GM12878 (cell line): ENCODE data around the gene GSG1L2. TPM values are rescaled to one million over a fixed set of nuclear protein-coding genes. Genes with fewer than 3 reads are reported as not detected.

ENCODE experiments used
- ATAC-seq: fragments of 200-7000 bp; cut with Tn5 transposase; 3 replicates; pipeline ENCODE4 v1.9.1; 2020; ENCODE audit warnings: mild to moderate bottlenecking, moderate library complexity
- BruUV-seq: library from RNA; stranded (reverse); fragments of 400-500 nt; replicated peaks from 2 replicates; lab custom pipeline; 2021; lab: Mats Ljungman, UMichigan
- CTCF ChIA-PET: fragments of 300-600 bp; sonication (Branson Sonifier 250); formaldehyde crosslinking; extraction: SDS; loops from one replicate; lab custom pipeline; 2021; ENCODE audit warnings: inconsistent platforms; lab: Yijun Ruan, JAX
- POLR2A ChIA-PET: fragments of 350-600 bp; formaldehyde crosslinking; extraction: SDS; loops from one replicate; lab custom pipeline; 2021; ENCODE audit warnings: inconsistent platforms; lab: Charles Lee
- RAD21 ChIA-PET: fragments of 300-600 bp; sonication (Branson Sonifier 250); formaldehyde crosslinking; loops from one replicate; lab custom pipeline; 2023; ENCODE audit warnings: antibody characterized with exemption; ENCODE audit not compliant: unreplicated experiment; lab: Charles Lee
- SMC1A ChIA-PET: fragments of 300-600 bp; sonication (Branson Sonifier 250); formaldehyde crosslinking; loops from one replicate; lab custom pipeline; 2023; ENCODE audit not compliant: unreplicated experiment, uncharacterized antibody; lab: Charles Lee
- DNase-seq: peaks from one replicate; pipeline ENCODE4 v3.0.0-alpha.2; 2011; ENCODE audit warnings: low read depth, low spot score
- FAIRE-seq: peaks from 3 replicates; lab custom pipeline; 2011; peaks lifted over from hg19 to GRCh38; lab: Jason Lieb, UNC
- H2AFZ ChIP-seq: 2 replicates; pipeline ENCODE4 v1.6.0; 2011; ENCODE audit warnings: low read depth, low read length, control low read depth; ENCODE audit not compliant: control insufficient read depth
- H3K27ac ChIP-seq: 2 replicates; pipeline ENCODE4 v1.5.1; 2011; ENCODE audit warnings: control low read depth; ENCODE audit not compliant: control insufficient read depth, insufficient read depth
- H3K27me3 ChIP-seq, 2 experiments: replicated peaks in 1 of 2; 2 replicates each; pipeline versions ENCODE4 v1.6.0 to v1.6.1; 2011; ENCODE audit warnings: low read length in 1 of 2; ENCODE audit not compliant: control insufficient read depth in 2 of 2, insufficient read depth in 2 of 2
- H3K36me3 ChIP-seq, 2 experiments: 2 replicates each; pipeline ENCODE4 v1.5.1; 2011; ENCODE audit warnings: low read length in 1 of 2; ENCODE audit not compliant: control insufficient read depth in 2 of 2, insufficient read depth in 2 of 2
- H3K4me1 ChIP-seq: 2 replicates; pipeline ENCODE4 v1.6.1; 2011; ENCODE audit warnings: mild to moderate bottlenecking, low read length, moderate library complexity, mixed read lengths; ENCODE audit not compliant: control insufficient read depth, insufficient read depth
- H3K4me2 ChIP-seq: 2 replicates; pipeline ENCODE4 v1.6.0; 2011; ENCODE audit warnings: control low read depth; ENCODE audit not compliant: control insufficient read depth, insufficient read depth
- H3K4me3 ChIP-seq: fragments of 200-600 bp; sonication (generic); 2 replicates; pipeline ENCODE4 v1.5.1; 2016
- H3K79me2 ChIP-seq: 2 replicates; pipeline ENCODE4 v1.6.0; 2011; ENCODE audit warnings: low read length; ENCODE audit not compliant: control insufficient read depth, insufficient read depth
- H3K9ac ChIP-seq: 2 replicates; pipeline ENCODE4 v1.8.0; 2011; ENCODE audit warnings: low read length, control low read depth, mixed read lengths; ENCODE audit not compliant: control insufficient read depth, insufficient read depth
- H3K9me3 ChIP-seq: replicated peaks from 3 replicates; pipeline ENCODE4 v1.5.1; 2011; ENCODE audit warnings: mild to moderate bottlenecking, low read length; ENCODE audit not compliant: control insufficient read depth, insufficient read depth
- H4K20me1 ChIP-seq: 2 replicates; pipeline ENCODE4 v1.6.0; 2011; ENCODE audit not compliant: control insufficient read depth, insufficient read depth
- BRCA1 ChIP-seq: IDR thresholded peaks from 2 replicates; pipeline ENCODE4 v1.6.1; 2011; ENCODE audit warnings: low read depth, low read length, improper control_type of control experiment
- LARP7 ChIP-seq: fragments of 450-650 bp; IDR thresholded peaks from 2 replicates; pipeline ENCODE4 v1.6.1; 2017; ENCODE audit warnings: mild to moderate bottlenecking
- SMAD1 ChIP-seq: fragments of 450-650 bp; IDR thresholded peaks from 2 replicates; pipeline ENCODE4 v1.6.1; 2018; ENCODE audit warnings: mild to moderate bottlenecking, low read depth; ENCODE audit not compliant: partially characterized antibody
- SREBF1 ChIP-seq: IDR thresholded peaks from 2 replicates; pipeline ENCODE4 v1.6.1; 2012; ENCODE audit warnings: mild to moderate bottlenecking, low read length
- SRF ChIP-seq, 2 experiments: IDR thresholded peaks; 2 replicates each; pipeline ENCODE4 v1.6.1; 2011; ENCODE audit warnings: low read depth in 2 of 2, low read length in 2 of 2, mild to moderate bottlenecking in 1 of 2, moderate library complexity in 1 of 2
- WRNIP1 ChIP-seq: IDR thresholded peaks from 2 replicates; pipeline ENCODE4 v1.6.1; 2011; ENCODE audit warnings: low read depth, low read length, improper control_type of control experiment, borderline replicate concordance
- WGBS: methylation state at CpG from one replicate; pipeline ENCODE4 v1.1.6; 2016; ENCODE audit warnings: low lambda C conversion rate; ENCODE audit not compliant: insufficient replicate concordance, insufficient coverage; ENCODE audit errors: missing lambda C conversion rate; 5-methylcytosine and 5-hydroxymethylcytosine counted together
- in situ Hi-C: fragments of 300-500 bp; cut with MboI; formaldehyde crosslinking; loops from 9 replicates; pipeline ENCODE4 v1.14.3; 2018; ENCODE audit warnings: mixed read lengths
- intact Hi-C: fragments of 100-400 bp; cut with micrococcal nuclease; formaldehyde crosslinking; loops from one replicate; pipeline ENCODE4 v1.14.2; 2022; ENCODE audit not compliant: unreplicated experiment
- polyA plus RNA-seq, 11 experiments: library from polyadenylated mRNA; depleted of rRNA in 4 of 11; unstranded in 6 of 11; stranded (reverse) in 5 of 11; fragments of >200 nt; fragmentation: Nextera tagmentation in 4 of 11; fragmentation: Illumina TruSeq in 1 of 11; extraction: Ambion mirVana in 4 of 11; extraction: Trizol in 1 of 11; gene quantifications; 1 replicate in 1 of 11; 2 replicates in 10 of 11; pipeline versions ENCODE4 v1.2.1 to v1.2.3, GENCODE V29; 2011 to 2016; ENCODE audit warnings: inconsistent platforms in 2 of 11, missing spikeins in 2 of 11, low read depth in 1 of 11
- total RNA-seq, 4 experiments: library from RNA; depleted of rRNA in 3 of 4; stranded (reverse); fragments of >200 nt in 3 of 4; fragmentation: Illumina TruSeq in 1 of 4; extraction: Trizol in 1 of 4; gene quantifications; 2 replicates each; pipeline versions ENCODE4 v1.2.1 to v1.2.3, GENCODE V29; 2013 to 2021
- TF ChIP-seq, protein P1 (sequence below): IDR thresholded peaks from 2 replicates; pipeline ENCODE4 v1.6.1; 2011; ENCODE audit warnings: low read depth, low read length, improper control_type of control experiment, borderline replicate concordance
- TF ChIP-seq, protein P2 (sequence below): fragments of 450-650 bp; conservative IDR thresholded peaks from 2 replicates; pipeline ENCODE4 v1.6.1; 2017; ENCODE audit warnings: mild to moderate bottlenecking, moderate library complexity

Gene GSG1L2
- total and polyA plus RNA-seq, 10 of the 15 experiments (the other 5 are each of a cell fraction or from before 2014, with no cell fraction given) = not detected

DNA sequence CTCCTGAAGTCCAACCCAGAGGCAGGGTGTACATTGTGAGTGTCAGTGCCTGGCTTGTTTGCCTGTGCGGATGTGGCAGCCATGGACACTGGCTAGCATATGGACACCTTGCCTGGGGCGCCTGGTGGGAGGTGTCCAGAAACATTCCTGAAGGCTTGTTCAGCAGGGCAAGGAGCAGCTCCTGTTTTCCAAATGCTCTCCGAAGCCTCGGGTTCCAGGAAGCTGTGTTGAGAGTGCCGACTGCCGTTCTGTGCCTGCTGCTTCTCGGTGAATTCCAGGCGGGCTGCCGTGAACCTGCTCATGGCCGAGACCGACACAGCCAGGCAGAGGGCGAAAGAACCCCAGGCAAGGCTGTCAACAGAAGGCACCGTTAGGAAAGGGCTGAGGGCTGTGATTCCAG is 19.6 kb downstream of the GSG1L2 start:
- H3K4me1 ChIP-seq = no peaks in the 10 kb centered on the region
- H3K9ac ChIP-seq = no peak overlapping the region
- intact Hi-C loops = no loop called here
- DNase-seq (no peak), ATAC-seq (no peak), FAIRE-seq (no peak)
- H3K4me3 ChIP-seq = no peak overlapping the region
- H4K20me1 ChIP-seq = no peaks in the 10 kb centered on the region
- 50% methylated on average over 13 of the region's 13 CpGs for WGBS
- TF ChIP-seq, protein P1, sequence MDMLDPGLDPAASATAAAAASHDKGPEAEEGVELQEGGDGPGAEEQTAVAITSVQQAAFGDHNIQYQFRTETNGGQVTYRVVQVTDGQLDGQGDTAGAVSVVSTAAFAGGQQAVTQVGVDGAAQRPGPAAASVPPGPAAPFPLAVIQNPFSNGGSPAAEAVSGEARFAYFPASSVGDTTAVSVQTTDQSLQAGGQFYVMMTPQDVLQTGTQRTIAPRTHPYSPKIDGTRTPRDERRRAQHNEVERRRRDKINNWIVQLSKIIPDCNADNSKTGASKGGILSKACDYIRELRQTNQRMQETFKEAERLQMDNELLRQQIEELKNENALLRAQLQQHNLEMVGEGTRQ = no peak
- TF ChIP-seq BRCA1 (no peak), LARP7 (no peak), WRNIP1 (no peak), SMAD1 (no peak), SRF (IDR thresholded peaks at IDR 0.05; ENCODE audit: low read depth in 2 of 2, low read length in 2 of 2) (no peak), SREBF1 (no peak)
- TF ChIP-seq, protein P2, sequence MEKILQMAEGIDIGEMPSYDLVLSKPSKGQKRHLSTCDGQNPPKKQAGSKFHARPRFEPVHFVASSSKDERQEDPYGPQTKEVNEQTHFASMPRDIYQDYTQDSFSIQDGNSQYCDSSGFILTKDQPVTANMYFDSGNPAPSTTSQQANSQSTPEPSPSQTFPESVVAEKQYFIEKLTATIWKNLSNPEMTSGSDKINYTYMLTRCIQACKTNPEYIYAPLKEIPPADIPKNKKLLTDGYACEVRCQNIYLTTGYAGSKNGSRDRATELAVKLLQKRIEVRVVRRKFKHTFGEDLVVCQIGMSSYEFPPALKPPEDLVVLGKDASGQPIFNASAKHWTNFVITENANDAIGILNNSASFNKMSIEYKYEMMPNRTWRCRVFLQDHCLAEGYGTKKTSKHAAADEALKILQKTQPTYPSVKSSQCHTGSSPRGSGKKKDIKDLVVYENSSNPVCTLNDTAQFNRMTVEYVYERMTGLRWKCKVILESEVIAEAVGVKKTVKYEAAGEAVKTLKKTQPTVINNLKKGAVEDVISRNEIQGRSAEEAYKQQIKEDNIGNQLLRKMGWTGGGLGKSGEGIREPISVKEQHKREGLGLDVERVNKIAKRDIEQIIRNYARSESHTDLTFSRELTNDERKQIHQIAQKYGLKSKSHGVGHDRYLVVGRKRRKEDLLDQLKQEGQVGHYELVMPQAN = no peak
- SMC1A ChIA-PET = no interaction called here
- no peaks in the 10 kb centered on the region for H3K36me3 ChIP-seq
- CTCF ChIA-PET = no interaction called here
- no peak overlapping the region for H3K4me2 ChIP-seq
- RAD21 ChIA-PET = no interaction called here
- H3K9me3 ChIP-seq = no peaks in the 10 kb centered on the region
- no peak overlapping the region for H3K27ac ChIP-seq
- no peak overlapping the region for H2AFZ ChIP-seq
- no peaks in the 10 kb centered on the region; a peak in 1 of 4 replicates for H3K27me3 ChIP-seq
- no TSS peak for BruUV-seq
- in situ Hi-C loops = no loop called here
- H3K79me2 ChIP-seq = no peaks in the 10 kb centered on the region
- POLR2A ChIA-PET = no interaction called here
